Progenitor cell of endocrine pancreas (in vitro differentiated cells): ENCODE measurements around the gene P3H2. TPM values are rescaled to one million over a fixed set of nuclear protein-coding genes. Genes with fewer than 3 reads are reported as not detected.

ENCODE experiments used
- DNase-seq: peaks from one replicate; pipeline ENCODE4 v3.0.0; 2021; ENCODE audit warnings: low spot score; ENCODE audit not compliant: unreplicated experiment
- H3K27ac Mint-ChIP-seq: 2 replicates; pipeline ENCODE4 v1.8.0; 2021; ENCODE audit warnings: mild to moderate bottlenecking, moderate library complexity, mixed read lengths
- H3K27me3 Mint-ChIP-seq: 2 replicates; pipeline ENCODE4 v1.8.0; 2021; ENCODE audit warnings: mixed read lengths
- H3K36me3 Mint-ChIP-seq: 2 replicates; pipeline ENCODE4 v1.8.0; 2022; ENCODE audit warnings: mixed read lengths; ENCODE audit not compliant: insufficient read depth
- H3K4me1 Mint-ChIP-seq: 2 replicates; pipeline ENCODE4 v1.8.0; 2021; ENCODE audit warnings: low read depth, mixed read lengths
- H3K4me3 Mint-ChIP-seq: 2 replicates; pipeline ENCODE4 v1.8.0; 2021; ENCODE audit warnings: low read depth, mild to moderate bottlenecking, moderate library complexity, mixed read lengths
- H3K9me3 Mint-ChIP-seq: 2 replicates; pipeline ENCODE4 v1.8.0; 2021; ENCODE audit warnings: low read depth, mixed read lengths
- CTCF ChIP-seq: fragments of 200-600 bp; sonication (generic); IDR thresholded peaks from one replicate; pipeline ENCODE4 v1.5.0; 2021; ENCODE audit warnings: antibody characterized with exemption, mild to moderate bottlenecking; ENCODE audit not compliant: unreplicated experiment
- total RNA-seq: library from RNA; stranded (reverse); gene quantifications from 2 replicates; pipeline ENCODE4 v1.2.1, GENCODE V29; 2021

The P3H2 gene
- total RNA-seq, 1 donor from 2014 or later, result 5.3 TPM

GRCh38 chr3:190142041-190142440 is 21.3 kb upstream of the P3H2 start:
- peaks cover 10% of the 10 kb centered on the region for H3K9me3 Mint-ChIP-seq
- no peak overlapping the region for H3K4me3 Mint-ChIP-seq
- H3K4me1 Mint-ChIP-seq, result no peaks in the 10 kb centered on the region
- H3K27ac Mint-ChIP-seq, result no peak overlapping the region
- no peak for DNase-seq
- TF ChIP-seq CTCF, result no peak
- peaks cover 6% of the 10 kb centered on the region for H3K27me3 Mint-ChIP-seq
- H3K36me3 Mint-ChIP-seq, result peaks cover 2% of the 10 kb centered on the region

DNA sequence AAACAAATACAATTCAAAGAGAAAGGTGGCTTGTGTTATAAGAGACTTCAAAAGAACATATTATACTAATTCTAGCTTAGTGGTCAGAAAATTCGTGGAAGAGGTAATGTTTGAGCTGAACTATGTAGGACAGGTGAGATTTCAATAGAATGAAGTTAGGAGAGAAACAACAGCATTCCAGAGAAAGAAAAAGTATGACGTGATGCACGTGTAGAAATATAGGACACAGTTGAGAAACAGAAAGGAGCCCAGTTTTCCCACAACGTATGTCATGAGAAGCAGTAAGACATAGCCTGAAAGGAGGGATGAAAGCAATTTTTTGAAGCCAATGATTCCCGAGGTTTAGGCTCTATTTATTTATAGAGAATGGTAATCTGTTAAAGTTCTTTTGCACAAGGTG is 18.7 kb upstream of the P3H2 start:
- no peaks in the 10 kb centered on the region for H3K36me3 Mint-ChIP-seq
- no peak overlapping the region for H3K27ac Mint-ChIP-seq
- H3K27me3 Mint-ChIP-seq, result peaks cover 4% of the 10 kb centered on the region
- no peaks in the 10 kb centered on the region for H3K4me1 Mint-ChIP-seq
- TF ChIP-seq CTCF, result no peak
- no peak for DNase-seq
- no peak overlapping the region for H3K4me3 Mint-ChIP-seq
- peaks cover 4% of the 10 kb centered on the region for H3K9me3 Mint-ChIP-seq

DNA sequence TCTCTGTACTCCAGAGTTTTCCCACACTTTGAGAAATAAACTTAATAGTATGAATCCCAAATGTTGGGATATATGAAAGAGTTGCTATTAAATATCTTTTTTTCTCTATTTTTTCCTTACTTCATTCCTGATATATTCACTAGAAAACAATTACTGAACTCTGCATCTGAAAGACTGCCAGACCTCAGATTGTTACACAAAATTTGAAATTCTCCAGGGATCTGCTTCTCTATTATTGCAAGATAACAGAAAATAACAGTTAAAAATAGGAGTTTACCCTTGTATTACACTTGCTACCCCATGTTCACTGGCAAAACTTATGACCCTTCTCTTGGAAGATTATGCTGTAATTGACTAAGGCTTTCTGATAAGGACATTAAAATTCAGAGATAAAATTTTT is 11.7 kb upstream of the P3H2 start:
- Mint-ChIP-seq H3K4me1 (peaks cover 15% of the 10 kb centered on the region), H3K27me3 (peaks cover 13% of the 10 kb centered on the region), H3K36me3 (no peaks in the 10 kb centered on the region), H3K9me3 (peaks cover 4% of the 10 kb centered on the region), H3K4me3 (no peak overlapping the region), H3K27ac (no peak overlapping the region)
- TF ChIP-seq CTCF, result no peak
- DNase-seq, result no peak

GRCh38 chr3:190131329-190131728 is 10.6 kb upstream of the P3H2 start:
- no peaks in the 10 kb centered on the region for H3K36me3 Mint-ChIP-seq
- H3K27me3 Mint-ChIP-seq, result peaks cover 13% of the 10 kb centered on the region
- H3K4me3 Mint-ChIP-seq, result no peak overlapping the region
- peaks cover 17% of the 10 kb centered on the region for H3K4me1 Mint-ChIP-seq
- DNase-seq, result no peak
- no peak overlapping the region for H3K27ac Mint-ChIP-seq
- peaks cover 4% of the 10 kb centered on the region for H3K9me3 Mint-ChIP-seq
- no peak for TF ChIP-seq CTCF

- H3K36me3 Mint-ChIP-seq, result no peaks in the 10 kb centered on the region
- no peak overlapping the region for H3K27ac Mint-ChIP-seq
These were observed 10.0 kb upstream of the P3H2 start for GRCh38 chr3:190130696-190131095.

More at GRCh38 chr3:190130696-190131095, 10.0 kb upstream of the P3H2 start:
- Mint-ChIP-seq H3K27me3 (peaks cover 13% of the 10 kb centered on the region), H3K4me1 (peaks cover 18% of the 10 kb centered on the region), H3K4me3 (no peak overlapping the region), H3K9me3 (peaks cover 4% of the 10 kb centered on the region)
- TF ChIP-seq CTCF, result no peak
- no peak for DNase-seq
